HL-60 (cell line): ENCODE results near the gene CERS6.

Experiments used
- CTCF ChIP-seq: IDR thresholded peaks from one replicate; pipeline ENCODE4 v1.5.1; 2011; ENCODE audit warnings: low read length, control low read depth, inconsistent platforms; ENCODE audit not compliant: insufficient read depth
- POLR2AphosphoS5 ChIP-seq: IDR thresholded peaks from 2 replicates; pipeline ENCODE4 v1.6.1; 2012; ENCODE audit warnings: low read depth
- REST ChIP-seq: IDR thresholded peaks from 2 replicates; pipeline ENCODE4 v1.6.1; 2012; ENCODE audit warnings: low read depth; ENCODE audit not compliant: insufficient replicate concordance

- TF ChIP-seq CTCF = no peak
- TF ChIP-seq REST = no peak
- TF ChIP-seq POLR2AphosphoS5 = peak; percentile 41; the same call in 1 of the 2 replicates
Observed at GRCh38 chr2:168685600-168686451, 229.8 kb downstream of the CERS6 start.
